Sigmoid colon (tissue), 7 donors: ENCODE measurements around the gene MID1. TPM values are rescaled to one million over a fixed set of nuclear protein-coding genes. Genes with fewer than 3 reads are reported as not detected.

Experiments used
- DNase-seq: peaks from one replicate; pipeline ENCODE4 v3.0.0-alpha.2; 2019
- H3K27ac ChIP-seq, 4 donors: fragments of 200-600 bp; sonication (generic); one replicate each; pipeline ENCODE4 v1.5.1; 2016 to 2019; ENCODE audit warnings: mild to moderate bottlenecking in 1 of 4
- H3K27me3 ChIP-seq, 3 donors: fragments of 200-600 bp; sonication (generic); one replicate each; pipeline ENCODE4 v1.5.1; 2019; ENCODE audit warnings: mild to moderate bottlenecking in 1 of 3
- H3K36me3 ChIP-seq, 4 donors: fragments of 200-600 bp; sonication (generic); one replicate each; pipeline ENCODE4 v1.5.1; 2016 to 2019
- H3K4me1 ChIP-seq, 4 donors: fragments of 200-600 bp; sonication (generic); one replicate each; pipeline ENCODE4 v1.5.1; 2017 to 2019
- H3K4me3 ChIP-seq, 4 donors: fragments of 200-600 bp; sonication (generic); one replicate each; pipeline ENCODE4 v1.5.1; 2017 to 2019; ENCODE audit warnings: mild to moderate bottlenecking in 2 of 4, moderate library complexity in 1 of 4
- H3K9me3 ChIP-seq, 4 donors: fragments of 200-600 bp in 3 of 4; sonication (generic) in 3 of 4; one replicate each; pipeline versions ENCODE4 v1.5.1 to v1.6.1; 2013 to 2019
- CTCF ChIP-seq, 4 experiments: fragments of 450-650 bp in 3 of 4; fragments of 200-600 bp in 1 of 4; IDR thresholded peaks; one replicate each; pipeline ENCODE4 v1.5.1; 2016 to 2019; ENCODE audit warnings: antibody characterized with exemption in 4 of 4, mild to moderate bottlenecking in 3 of 4, moderate library complexity in 2 of 4
- EP300 ChIP-seq, 4 donors: sonication (generic); formaldehyde crosslinking; IDR thresholded peaks; one replicate each; pipeline ENCODE4 v1.6.1; 2017; ENCODE audit warnings: antibody characterized with exemption in 4 of 4
- POLR2A ChIP-seq, 2 donors: fragments of 450-650 bp; IDR thresholded peaks; one replicate each; pipeline ENCODE4 v1.6.1; 2016; ENCODE audit warnings: antibody characterized with exemption in 2 of 2, mild to moderate bottlenecking in 2 of 2, moderate library complexity in 2 of 2
- POLR2AphosphoS5 ChIP-seq, 4 donors: sonication (generic); formaldehyde crosslinking; IDR thresholded peaks; one replicate each; pipeline ENCODE4 v1.6.1; 2017; ENCODE audit warnings: antibody characterized with exemption in 4 of 4
- WGBS, 2 donors: extraction: QIAGEN DNeasy Blood & Tissue Kit; methylation state at CpG; one replicate each; pipeline ENCODE4 v1.1.7; 2013; 5-methylcytosine and 5-hydroxymethylcytosine counted together
- intact Hi-C: fragments of 100-400 bp; cut with DNase I; formaldehyde crosslinking; loops from one replicate; pipeline ENCODE4 v1.15.1; 2023
- polyA plus RNA-seq, 3 donors: library from polyadenylated mRNA; stranded (reverse); fragments of 200-250 nt; gene quantifications; one replicate each; pipeline ENCODE4 v1.2.3, GENCODE V29; 2013
- total RNA-seq, 4 donors: library from RNA; depleted of rRNA; stranded (reverse); fragments of >200 nt; gene quantifications; one replicate each; pipeline ENCODE4 v1.1.0, GENCODE V29; 2016
- donor health status: healthy with polysubstance abuse.
- donor health status: Bipolar disorder and iron deficiency.
- donor health status: healthy.

The MID1 gene
- total and polyA plus RNA-seq, 7 donors, result 3.2 to 77.5 (median 34.6) TPM

DNA sequence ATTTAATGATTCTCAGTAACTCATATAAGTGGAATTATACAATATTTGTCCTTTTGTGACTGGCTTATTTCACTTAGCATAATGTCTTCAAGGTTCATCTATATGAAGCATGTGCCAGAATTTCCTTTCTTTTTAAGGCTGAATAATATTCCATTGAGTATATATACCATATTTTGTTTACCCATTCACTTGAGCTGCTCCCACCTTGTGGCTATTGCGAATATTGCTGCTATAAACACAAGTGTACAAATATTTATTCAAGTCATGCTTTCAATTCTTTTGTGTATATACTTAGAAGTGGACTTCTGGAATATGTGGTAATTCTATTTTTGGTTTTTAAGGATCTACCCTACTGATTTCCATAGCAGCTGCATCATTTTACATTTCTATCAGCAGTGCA is 219.1 kb downstream of the MID1 start:
- intact Hi-C loops, result no loop called here
- TF ChIP-seq POLR2AphosphoS5 (IDR thresholded peaks at IDR 0.05), result no peak
- TF ChIP-seq CTCF (IDR thresholded peaks at IDR 0.05), result no peak
- no peak for TF ChIP-seq POLR2A (IDR thresholded peaks at IDR 0.05)
- no peak for TF ChIP-seq EP300 (IDR thresholded peaks at IDR 0.05)
- Histone ChIP-seq H3K4me1 (no peaks in the 10 kb centered on the region), H3K36me3 (no peaks in the 10 kb centered on the region), H3K27me3 (no peaks in the 10 kb centered on the region), H3K4me3 (no peak overlapping the region), H3K9me3 (no peaks in the 10 kb centered on the region), H3K27ac (no peak overlapping the region)
- WGBS, 2 donors, result 5 to 53% methylated on average over 1 of the region's 1 CpG
- DNase-seq, result no peak

GRCh38 chrX:10399043-10399741 is 221.2 kb downstream of the MID1 start:
- no peak overlapping the region for H3K4me3 ChIP-seq
- H3K9me3 ChIP-seq, result no peaks in the 10 kb centered on the region
- H3K36me3 ChIP-seq, result no peaks in the 10 kb centered on the region
- intact Hi-C loops, result loop anchor here (10.0 kb wide), 2 partner anchors 164 to 216 kb away; no protein-coding TSS in a partner anchor
- H3K27ac ChIP-seq, result no peak overlapping the region
- no peaks in the 10 kb centered on the region for H3K27me3 ChIP-seq
- TF ChIP-seq EP300 (IDR thresholded peaks at IDR 0.05) (no peak), POLR2AphosphoS5 (IDR thresholded peaks at IDR 0.05) (no peak), CTCF (IDR thresholded peaks at IDR 0.05) (no peak), POLR2A (IDR thresholded peaks at IDR 0.05) (no peak)
- H3K4me1 ChIP-seq, result no peaks in the 10 kb centered on the region
- DNase-seq, result no peak

DNA sequence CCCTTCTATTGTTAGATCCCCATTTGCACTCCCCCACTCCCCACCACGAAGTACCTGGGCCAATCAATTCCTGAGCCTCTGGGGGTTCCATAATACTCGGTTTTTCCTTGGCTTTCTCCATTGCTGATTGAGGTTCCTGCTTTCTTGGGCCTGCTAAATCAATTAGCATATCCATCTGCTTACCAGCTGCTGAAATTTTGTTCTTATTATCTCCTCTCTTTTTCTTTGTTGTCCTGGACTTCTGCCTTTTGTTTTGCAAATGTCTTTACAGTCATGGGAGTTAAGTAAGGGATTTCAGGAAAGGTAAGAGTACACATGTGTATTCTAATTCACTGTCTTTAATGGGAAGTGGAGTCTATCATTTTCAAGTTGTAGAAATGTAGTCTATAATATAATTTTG is 222.2 kb downstream of the MID1 start:
- no peaks in the 10 kb centered on the region for H3K9me3 ChIP-seq
- TF ChIP-seq CTCF (IDR thresholded peaks at IDR 0.05) (no peak), POLR2A (IDR thresholded peaks at IDR 0.05) (no peak), EP300 (IDR thresholded peaks at IDR 0.05) (no peak), POLR2AphosphoS5 (IDR thresholded peaks at IDR 0.05) (no peak)
- intact Hi-C loops, result loop anchor here (10.0 kb wide), 2 partner anchors 163 to 217 kb away; no protein-coding TSS in a partner anchor
- no peak for DNase-seq
- no peaks in the 10 kb centered on the region for H3K27me3 ChIP-seq
- H3K27ac ChIP-seq, result no peak overlapping the region
- H3K4me3 ChIP-seq, result no peak overlapping the region
- 51 to 60% methylated on average over 2 of the region's 2 CpGs for WGBS, 2 donors
- H3K4me1 ChIP-seq, result no peaks in the 10 kb centered on the region
- H3K36me3 ChIP-seq, result no peaks in the 10 kb centered on the region

DNA sequence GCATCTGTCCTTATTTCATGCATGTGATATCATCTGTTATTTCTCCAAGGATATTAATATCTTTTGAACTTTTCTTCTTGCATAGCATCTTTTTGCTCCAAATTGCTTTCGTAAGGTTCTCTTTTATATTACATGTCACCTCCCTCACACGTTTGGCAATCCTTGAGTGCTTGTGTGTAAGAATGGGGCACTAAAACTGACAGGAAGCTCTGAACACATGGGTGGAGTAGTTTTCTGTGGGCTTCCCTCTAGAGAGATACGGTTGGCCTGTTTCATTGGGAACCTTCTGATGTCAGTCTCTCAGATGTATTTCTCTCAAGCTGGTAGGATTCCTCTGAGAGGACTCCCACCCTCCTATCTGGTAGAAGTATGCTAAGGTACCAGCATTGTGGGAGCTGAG is 223.0 kb downstream of the MID1 start:
- Histone ChIP-seq H3K4me3 (no peak overlapping the region), H3K4me1 (no peaks in the 10 kb centered on the region), H3K36me3 (no peaks in the 10 kb centered on the region), H3K27ac (no peak overlapping the region), H3K9me3 (no peaks in the 10 kb centered on the region), H3K27me3 (no peaks in the 10 kb centered on the region)
- no peak for DNase-seq
- 54 to 55% methylated on average over 3 of the region's 3 CpGs for WGBS, 2 donors
- intact Hi-C loops, result loop anchor here (10.0 kb wide), 2 partner anchors 163 to 217 kb away; no protein-coding TSS in a partner anchor
- no peak for TF ChIP-seq EP300 (IDR thresholded peaks at IDR 0.05)
- TF ChIP-seq POLR2AphosphoS5 (IDR thresholded peaks at IDR 0.05), result no peak
- TF ChIP-seq POLR2A (IDR thresholded peaks at IDR 0.05), result no peak
- TF ChIP-seq CTCF (IDR thresholded peaks at IDR 0.05), result no peak
